ENCODE results near the gene ARHGAP10.

DNA sequence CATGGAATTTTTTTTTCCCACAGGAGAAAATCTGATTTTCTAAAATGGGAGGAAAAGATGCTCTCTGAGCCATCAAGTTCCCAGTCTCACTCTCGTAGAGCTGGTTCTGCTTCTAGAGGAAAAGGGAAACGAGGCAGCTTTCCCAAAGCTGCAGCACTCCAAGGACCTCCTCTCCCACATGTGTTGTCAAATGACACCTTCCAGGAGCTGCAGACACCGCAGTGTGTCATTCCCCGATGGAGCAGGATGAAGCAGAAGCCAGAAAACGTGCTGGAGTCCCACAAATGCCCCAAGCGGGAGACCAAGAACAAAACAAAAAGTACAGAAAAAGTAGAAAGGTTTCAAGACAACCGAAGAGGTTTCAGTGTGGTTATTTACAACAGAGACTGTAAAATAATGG lies 348.1 kb downstream of the ARHGAP10 start:
- TF ChIP-seq, protein P1, sequence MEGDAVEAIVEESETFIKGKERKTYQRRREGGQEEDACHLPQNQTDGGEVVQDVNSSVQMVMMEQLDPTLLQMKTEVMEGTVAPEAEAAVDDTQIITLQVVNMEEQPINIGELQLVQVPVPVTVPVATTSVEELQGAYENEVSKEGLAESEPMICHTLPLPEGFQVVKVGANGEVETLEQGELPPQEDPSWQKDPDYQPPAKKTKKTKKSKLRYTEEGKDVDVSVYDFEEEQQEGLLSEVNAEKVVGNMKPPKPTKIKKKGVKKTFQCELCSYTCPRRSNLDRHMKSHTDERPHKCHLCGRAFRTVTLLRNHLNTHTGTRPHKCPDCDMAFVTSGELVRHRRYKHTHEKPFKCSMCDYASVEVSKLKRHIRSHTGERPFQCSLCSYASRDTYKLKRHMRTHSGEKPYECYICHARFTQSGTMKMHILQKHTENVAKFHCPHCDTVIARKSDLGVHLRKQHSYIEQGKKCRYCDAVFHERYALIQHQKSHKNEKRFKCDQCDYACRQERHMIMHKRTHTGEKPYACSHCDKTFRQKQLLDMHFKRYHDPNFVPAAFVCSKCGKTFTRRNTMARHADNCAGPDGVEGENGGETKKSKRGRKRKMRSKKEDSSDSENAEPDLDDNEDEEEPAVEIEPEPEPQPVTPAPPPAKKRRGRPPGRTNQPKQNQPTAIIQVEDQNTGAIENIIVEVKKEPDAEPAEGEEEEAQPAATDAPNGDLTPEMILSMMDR (conservative IDR thresholded peaks at IDR 0.05 in 1 of 2, IDR thresholded peaks at IDR 0.05 in 1 of 2; ENCODE audit: extremely low read depth in 1 of 2, insufficient read depth in 1 of 2, low read depth in 1 of 2, low read length in 2 of 2): no peak
- no peak for TF ChIP-seq EZH2 (IDR thresholded peaks at IDR 0.05; ENCODE audit: borderline replicate concordance, low read length)
